GM19193 (cell line): Measurements from ENCODE around the gene MAPK8IP1.

Experiments used
- POLR2A ChIP-seq: IDR thresholded peaks from 4 replicates; pipeline ENCODE4 v1.6.1; 2011; ENCODE audit not compliant: insufficient read depth, insufficient read length; ENCODE audit errors: extremely low read depth

Gene MAPK8IP1

DNA sequence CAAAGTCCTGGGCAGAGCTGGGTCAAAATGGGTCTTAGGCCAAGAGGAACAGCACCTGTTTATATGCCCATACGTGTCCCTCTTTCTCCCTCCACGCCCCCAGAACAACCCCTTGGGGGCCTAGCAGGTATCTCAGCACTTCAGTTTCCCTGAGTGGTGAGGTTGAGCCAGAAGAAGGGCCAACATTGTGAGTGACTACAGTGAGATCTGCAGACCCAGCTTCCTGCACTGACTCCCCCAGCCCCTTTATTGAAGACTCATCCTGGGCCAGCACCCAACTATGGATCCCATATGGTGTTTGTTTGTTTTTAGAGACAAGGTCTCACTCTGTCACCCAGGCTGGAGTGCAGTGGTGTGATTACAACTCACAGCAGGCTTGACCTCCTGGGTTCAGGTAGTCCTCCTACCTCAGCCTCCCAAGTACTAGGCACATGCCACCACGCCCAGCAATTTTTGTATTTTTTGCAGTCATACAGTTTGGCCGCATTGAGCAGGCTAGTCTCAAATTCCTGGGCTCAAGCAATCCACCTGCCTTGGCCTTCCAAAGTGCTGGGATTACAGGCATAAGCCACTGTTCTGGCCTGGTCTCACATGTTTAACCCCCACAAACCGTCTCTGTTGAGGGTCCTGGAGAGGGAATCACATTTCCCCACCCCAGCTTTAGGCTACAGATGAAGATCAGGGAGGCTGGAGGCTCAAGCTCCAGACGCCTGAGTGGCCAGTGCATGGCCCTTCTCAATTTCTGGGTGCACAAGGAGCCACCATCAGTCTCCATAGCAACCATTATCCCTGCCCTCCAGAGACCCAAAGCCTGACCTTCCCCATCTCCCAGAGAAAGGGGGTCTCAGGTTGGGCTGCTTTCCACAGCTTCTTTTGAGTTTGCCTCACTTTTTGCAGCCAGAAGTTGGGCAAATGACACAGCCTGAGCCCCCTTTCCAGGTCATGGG lies 35.4 kb downstream of the MAPK8IP1 start:
- no peak for TF ChIP-seq POLR2A

DNA sequence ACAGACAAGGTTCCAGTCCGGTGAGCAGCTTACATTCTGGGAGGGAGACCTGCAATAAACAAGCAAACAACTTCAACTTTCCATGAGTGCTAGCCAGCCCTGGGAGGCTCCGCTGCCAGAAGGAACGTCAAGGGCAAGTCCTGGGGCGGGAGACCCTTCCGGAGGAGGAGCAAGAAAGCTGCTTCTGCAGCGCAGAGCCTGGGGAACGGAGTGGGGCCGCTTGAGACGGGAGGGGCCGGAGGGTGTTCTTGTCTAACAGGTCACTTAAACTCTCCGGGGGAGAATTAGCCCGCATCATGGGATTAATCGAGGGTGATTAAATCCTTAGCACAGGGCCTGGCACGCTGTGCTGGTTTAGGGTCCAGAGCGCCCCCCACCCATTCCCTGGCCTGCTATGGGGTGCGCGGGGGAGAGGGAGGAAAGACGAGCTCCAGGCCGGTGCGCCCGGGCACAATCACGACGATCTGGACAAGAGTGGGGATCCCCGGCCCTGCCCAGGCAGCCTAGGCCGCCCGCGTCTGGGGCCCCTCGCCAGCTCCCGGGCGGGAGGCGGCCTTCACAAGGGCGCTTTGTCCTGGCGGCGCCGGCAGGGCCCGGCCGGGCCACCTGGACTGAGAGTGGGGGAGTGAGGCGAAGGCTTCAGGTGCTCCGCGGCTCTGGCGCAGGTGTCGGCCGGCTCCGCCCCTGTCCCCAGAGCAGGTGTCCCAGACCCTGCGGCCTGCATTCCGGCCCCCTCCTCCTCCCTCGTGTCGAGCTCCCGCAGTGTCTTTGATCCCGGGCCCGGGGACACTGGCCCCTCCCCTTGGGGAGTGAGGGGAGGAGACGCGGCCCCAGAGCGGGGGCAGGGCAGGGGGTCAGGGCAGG lies 36.3 kb downstream of the MAPK8IP1 start:
- no peak for TF ChIP-seq POLR2A

- no peak for TF ChIP-seq POLR2A
These were observed 37.1 kb downstream of the MAPK8IP1 start, which contains the start of gene LARGE2 for GRCh38 chr11:45922425-45923082. Gene LARGE2, plus strand, starts transcription at chr11:45922656. Its CDS starts 227 bp downstream, at chr11:45922883.

GRCh38 chr11:45924036-45924915 lies 38.8 kb downstream of the MAPK8IP1 start:
- no peak for TF ChIP-seq POLR2A

GRCh38 chr11:45924927-45925326 lies 39.5 kb downstream of the MAPK8IP1 start:
- TF ChIP-seq POLR2A: no peak

GRCh38 chr11:45925550-45925949 lies 40.1 kb downstream of the MAPK8IP1 start:
- TF ChIP-seq POLR2A: no peak

DNA sequence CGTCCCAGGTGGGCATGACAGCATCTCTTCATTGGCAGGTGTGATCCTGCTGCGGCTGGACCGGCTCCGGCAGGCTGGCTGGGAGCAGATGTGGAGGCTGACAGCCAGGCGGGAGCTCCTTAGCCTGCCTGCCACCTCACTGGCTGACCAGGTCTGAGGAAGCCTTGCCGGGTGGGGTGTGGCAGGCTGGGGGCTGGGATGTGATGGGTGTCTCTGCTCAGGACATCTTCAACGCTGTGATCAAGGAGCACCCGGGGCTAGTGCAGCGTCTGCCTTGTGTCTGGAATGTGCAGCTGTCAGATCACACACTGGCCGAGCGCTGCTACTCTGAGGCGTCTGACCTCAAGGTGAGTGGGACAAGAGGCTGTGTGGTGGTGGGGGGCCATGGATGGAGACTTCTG lies 40.5 kb downstream of the MAPK8IP1 start:
- no peak for TF ChIP-seq POLR2A

GRCh38 chr11:45926536-45927331 lies 41.3 kb downstream of the MAPK8IP1 start:
- no peak for TF ChIP-seq POLR2A

DNA sequence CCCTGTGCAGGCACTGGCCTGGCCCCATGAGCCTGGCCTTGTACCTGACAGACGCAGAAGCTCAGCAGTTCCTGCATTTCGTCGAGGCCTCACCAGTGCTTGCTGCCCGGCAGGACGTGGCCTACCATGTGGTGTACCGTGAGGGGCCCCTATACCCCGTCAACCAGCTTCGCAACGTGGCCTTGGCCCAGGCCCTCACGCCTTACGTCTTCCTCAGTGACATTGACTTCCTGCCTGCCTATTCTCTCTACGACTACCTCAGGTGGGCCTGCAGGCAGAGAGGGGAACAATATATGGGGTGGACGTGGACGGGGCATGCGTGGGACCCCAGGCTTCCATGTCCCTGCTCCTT lies 41.9 kb downstream of the MAPK8IP1 start:
- TF ChIP-seq POLR2A: no peak

DNA sequence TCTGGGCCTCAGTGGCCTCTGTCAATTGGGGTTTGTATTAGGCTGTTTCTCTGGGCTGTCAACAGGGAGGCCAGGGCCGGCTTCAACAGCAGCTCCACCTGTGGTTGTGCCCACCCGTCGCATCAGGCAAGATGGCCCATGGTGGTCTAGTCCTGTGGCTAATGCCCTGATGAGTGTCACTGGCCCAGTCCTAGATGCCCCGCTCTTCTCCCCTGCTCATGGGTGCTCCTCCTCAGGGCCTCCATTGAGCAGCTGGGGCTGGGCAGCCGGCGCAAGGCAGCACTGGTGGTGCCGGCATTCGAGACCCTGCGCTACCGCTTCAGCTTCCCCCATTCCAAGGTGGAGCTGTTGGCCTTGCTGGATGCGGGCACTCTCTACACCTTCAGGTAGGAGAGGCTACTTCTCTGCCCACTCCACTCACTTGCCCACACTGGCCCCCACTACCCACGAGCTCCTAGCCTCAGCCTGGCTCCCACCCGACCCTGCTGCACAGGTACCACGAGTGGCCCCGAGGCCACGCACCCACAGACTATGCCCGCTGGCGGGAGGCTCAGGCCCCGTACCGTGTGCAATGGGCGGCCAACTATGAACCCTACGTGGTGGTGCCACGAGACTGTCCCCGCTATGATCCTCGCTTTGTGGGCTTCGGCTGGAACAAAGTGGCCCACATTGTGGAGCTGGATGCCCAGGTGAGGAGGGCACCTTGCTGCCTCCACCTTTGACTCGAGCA lies 42.4 kb downstream of the MAPK8IP1 start:
- no peak for TF ChIP-seq POLR2A

DNA sequence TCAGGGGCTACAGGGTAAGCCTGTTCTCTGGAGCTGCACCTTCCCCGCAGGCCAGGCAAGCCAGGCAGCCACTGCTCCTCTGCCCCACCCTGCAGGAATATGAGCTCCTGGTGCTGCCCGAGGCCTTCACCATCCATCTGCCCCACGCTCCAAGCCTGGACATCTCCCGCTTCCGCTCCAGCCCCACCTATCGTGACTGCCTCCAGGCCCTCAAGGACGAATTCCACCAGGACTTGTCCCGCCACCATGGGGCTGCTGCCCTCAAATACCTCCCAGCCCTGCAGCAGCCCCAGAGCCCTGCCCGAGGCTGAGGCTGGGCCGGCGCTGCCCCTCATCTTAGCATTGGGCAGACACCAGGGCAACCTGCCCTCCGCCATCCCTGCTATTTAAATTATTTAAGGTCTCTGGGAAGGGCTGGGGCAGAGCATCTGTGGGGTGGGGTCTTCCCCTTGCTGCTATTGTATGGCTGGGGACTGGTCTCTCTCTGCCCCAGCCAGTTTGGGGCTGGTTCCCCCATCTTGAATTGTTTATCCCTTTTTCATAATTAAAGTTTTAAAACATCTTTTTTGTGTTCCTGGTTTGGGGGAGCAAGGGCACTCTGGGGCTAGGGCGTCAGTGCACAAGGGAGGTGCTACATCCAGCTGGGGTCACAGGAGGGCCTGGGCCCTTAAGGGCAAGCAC lies 43.2 kb downstream of the MAPK8IP1 start:
- no peak for TF ChIP-seq POLR2A

GRCh38 chr11:45929486-45930030 lies 44.1 kb downstream of the MAPK8IP1 start:
- TF ChIP-seq POLR2A: no peak
